Ishikawa (cell line): ENCODE results near the gene GEMIN5.

Source experiments
- EGR1 ChIP-seq: IDR thresholded peaks from 2 replicates; pipeline ENCODE4 v1.6.1; 2012
- EP300 ChIP-seq: IDR thresholded peaks from 2 replicates; pipeline ENCODE4 v1.6.1; 2012; ENCODE audit warnings: borderline replicate concordance
- TEAD4 ChIP-seq: IDR thresholded peaks from 2 replicates; pipeline ENCODE4 v1.6.1; 2012
- YY1 ChIP-seq: IDR thresholded peaks from 2 replicates; pipeline ENCODE4 v1.6.1; 2012; ENCODE audit warnings: low read depth

GRCh38 chr5:154860123-154860522 is 77.9 kb downstream of the GEMIN5 start:
- TF ChIP-seq EGR1 (no peak), EP300 (no peak), YY1 (no peak), TEAD4 (0 out of 2 replicates have a peak, but pooled peaks have one; percentile 10)
